ENCODE results near the gene COPS2. TPM values are rescaled to one million over a fixed set of nuclear protein-coding genes. Genes with fewer than 3 reads are reported as not detected.

Gene COPS2
- polyA plus RNA-seq, 1 donor (not counting 4 experiments of a cell fraction or from before 2014, with no cell fraction given) = 114 TPM

- H3K9me1 ChIP-seq (ENCODE audit: control insufficient read depth, extremely low read depth, insufficient read depth, low read length) = no peaks in the 10 kb centered on the region
- H3K36me3 ChIP-seq (ENCODE audit: control insufficient read depth in 2 of 2, extremely low read depth in 1 of 2, insufficient read depth in 2 of 2, low read length in 2 of 2) = no peaks in the 10 kb centered on the region
- no peak overlapping the region for H2AFZ ChIP-seq (ENCODE audit: control insufficient read depth, low read length)
- H3K9me3 ChIP-seq (ENCODE audit: control insufficient read depth, low read depth, low read length) = no peaks in the 10 kb centered on the region
- no peak overlapping the region for H3K4me2 ChIP-seq (ENCODE audit: control insufficient read depth, extremely low read depth, insufficient read depth, low read depth, low read length)
- no peak for TF ChIP-seq EZH2 (IDR thresholded peaks at IDR 0.05; ENCODE audit: low read length)
- TF ChIP-seq, protein P1, sequence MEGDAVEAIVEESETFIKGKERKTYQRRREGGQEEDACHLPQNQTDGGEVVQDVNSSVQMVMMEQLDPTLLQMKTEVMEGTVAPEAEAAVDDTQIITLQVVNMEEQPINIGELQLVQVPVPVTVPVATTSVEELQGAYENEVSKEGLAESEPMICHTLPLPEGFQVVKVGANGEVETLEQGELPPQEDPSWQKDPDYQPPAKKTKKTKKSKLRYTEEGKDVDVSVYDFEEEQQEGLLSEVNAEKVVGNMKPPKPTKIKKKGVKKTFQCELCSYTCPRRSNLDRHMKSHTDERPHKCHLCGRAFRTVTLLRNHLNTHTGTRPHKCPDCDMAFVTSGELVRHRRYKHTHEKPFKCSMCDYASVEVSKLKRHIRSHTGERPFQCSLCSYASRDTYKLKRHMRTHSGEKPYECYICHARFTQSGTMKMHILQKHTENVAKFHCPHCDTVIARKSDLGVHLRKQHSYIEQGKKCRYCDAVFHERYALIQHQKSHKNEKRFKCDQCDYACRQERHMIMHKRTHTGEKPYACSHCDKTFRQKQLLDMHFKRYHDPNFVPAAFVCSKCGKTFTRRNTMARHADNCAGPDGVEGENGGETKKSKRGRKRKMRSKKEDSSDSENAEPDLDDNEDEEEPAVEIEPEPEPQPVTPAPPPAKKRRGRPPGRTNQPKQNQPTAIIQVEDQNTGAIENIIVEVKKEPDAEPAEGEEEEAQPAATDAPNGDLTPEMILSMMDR (optimal IDR thresholded peaks at IDR 0.05 in 1 of 3, IDR thresholded peaks at IDR 0.05 in 1 of 3, conservative IDR thresholded peaks at IDR 0.05 in 1 of 3; ENCODE audit: extremely low read depth in 1 of 3, insufficient read depth in 2 of 3, low read length in 3 of 3) = no peak
- H3K27ac ChIP-seq (ENCODE audit: control insufficient read depth, insufficient read depth, low read length) = no peak overlapping the region
- H3K79me2 ChIP-seq (ENCODE audit: control insufficient read depth, insufficient read depth, low read length) = no peaks in the 10 kb centered on the region
- no peaks in the 10 kb centered on the region for H3K27me3 ChIP-seq (ENCODE audit: control insufficient read depth, extremely low read depth, insufficient read depth, low read length)
- DNase-seq (ENCODE audit: low read depth, low spot score) (no peak), FAIRE-seq (no peak)
- H3K4me3 ChIP-seq (ENCODE audit: control insufficient read depth in 2 of 3, extremely low read depth in 1 of 3, insufficient read depth in 2 of 3, low read depth in 1 of 3, low read length in 3 of 3) = no peak overlapping the region
- no peak overlapping the region for H3K9ac ChIP-seq (ENCODE audit: control insufficient read depth, extremely low read depth, insufficient read depth, low read length)
- no peaks in the 10 kb centered on the region for H4K20me1 ChIP-seq (ENCODE audit: control insufficient read depth, extremely low read depth, insufficient read depth, low read length)
- dilution Hi-C loops (cut with MboI; ENCODE audit: extremely low pct_ligation_motif_present, low sequenced_read_pairs) = no loop called here
- no peaks in the 10 kb centered on the region for H3K4me1 ChIP-seq (ENCODE audit: control insufficient read depth, extremely low read depth, insufficient read depth, low read length)
These were observed 71.8 kb downstream of the COPS2 start for GRCh38 chr15:49083401-49084284.

GRCh38 chr15:49082960-49083359, 72.4 kb downstream of the COPS2 start:
- Histone ChIP-seq H3K9me3 (ENCODE audit: control insufficient read depth, low read depth, low read length) (no peaks in the 10 kb centered on the region), H3K4me2 (ENCODE audit: control insufficient read depth, extremely low read depth, insufficient read depth, low read depth, low read length) (no peak overlapping the region), H4K20me1 (ENCODE audit: control insufficient read depth, extremely low read depth, insufficient read depth, low read length) (no peaks in the 10 kb centered on the region), H2AFZ (ENCODE audit: control insufficient read depth, low read length) (no peak overlapping the region), H3K9me1 (ENCODE audit: control insufficient read depth, extremely low read depth, insufficient read depth, low read length) (no peaks in the 10 kb centered on the region), H3K36me3 (ENCODE audit: control insufficient read depth in 2 of 2, extremely low read depth in 1 of 2, insufficient read depth in 2 of 2, low read length in 2 of 2) (no peaks in the 10 kb centered on the region), H3K27ac (ENCODE audit: control insufficient read depth, insufficient read depth, low read length) (no peak overlapping the region), H3K79me2 (ENCODE audit: control insufficient read depth, insufficient read depth, low read length) (no peaks in the 10 kb centered on the region), H3K9ac (ENCODE audit: control insufficient read depth, extremely low read depth, insufficient read depth, low read length) (no peak overlapping the region), H3K4me3 (ENCODE audit: control insufficient read depth in 2 of 3, extremely low read depth in 1 of 3, insufficient read depth in 2 of 3, low read depth in 1 of 3, low read length in 3 of 3) (no peak overlapping the region), H3K4me1 (ENCODE audit: control insufficient read depth, extremely low read depth, insufficient read depth, low read length) (no peaks in the 10 kb centered on the region), H3K27me3 (ENCODE audit: control insufficient read depth, extremely low read depth, insufficient read depth, low read length) (no peaks in the 10 kb centered on the region)
- FAIRE-seq = no peak
- dilution Hi-C loops (cut with MboI; ENCODE audit: extremely low pct_ligation_motif_present, low sequenced_read_pairs) = no loop called here
- DNase-seq (ENCODE audit: low read depth, low spot score) = no peak
- TF ChIP-seq EZH2 (IDR thresholded peaks at IDR 0.05; ENCODE audit: low read length) = no peak
- TF ChIP-seq, protein P1 (optimal IDR thresholded peaks at IDR 0.05 in 1 of 3, IDR thresholded peaks at IDR 0.05 in 1 of 3, conservative IDR thresholded peaks at IDR 0.05 in 1 of 3; ENCODE audit: extremely low read depth in 1 of 3, insufficient read depth in 2 of 3, low read length in 3 of 3) = no peak

Data from keratinocyte (primary cell).